Ishikawa (cell line): ENCODE results near the gene EP400.

Experiments
- CEBPB ChIP-seq: IDR thresholded peaks from 2 replicates; pipeline ENCODE4 v1.6.1; 2012
- EGR1 ChIP-seq: IDR thresholded peaks from 2 replicates; pipeline ENCODE4 v1.6.1; 2012
- MAX ChIP-seq: IDR thresholded peaks from 2 replicates; pipeline ENCODE4 v1.6.1; 2012
- RAD21 ChIP-seq: IDR thresholded peaks from 2 replicates; pipeline ENCODE4 v1.6.1; 2012; ENCODE audit warnings: low read depth
- REST ChIP-seq: IDR thresholded peaks from 2 replicates; pipeline ENCODE4 v1.6.1; 2012; ENCODE audit warnings: low read depth, mild to moderate bottlenecking
- TAF1 ChIP-seq: IDR thresholded peaks from 2 replicates; pipeline ENCODE4 v1.6.1; 2012; ENCODE audit warnings: low read depth, mild to moderate bottlenecking
- TEAD4 ChIP-seq: IDR thresholded peaks from 2 replicates; pipeline ENCODE4 v1.6.1; 2012
- ZBTB7A ChIP-seq: IDR thresholded peaks from 2 replicates; pipeline ENCODE4 v1.6.1; 2012; ENCODE audit warnings: low read depth

- TF ChIP-seq REST = no peak
- TF ChIP-seq TEAD4 = no peak
- TF ChIP-seq EGR1 = no peak
- TF ChIP-seq ZBTB7A = no peak
- no peak for TF ChIP-seq RAD21
- TF ChIP-seq MAX = no peak
- TF ChIP-seq CEBPB = no peak
- no peak for TF ChIP-seq TAF1
Measured at GRCh38 chr12:131979606-131980005, 29.9 kb downstream of the EP400 start.
